Astrocyte of the spinal cord (primary cell): ENCODE data around the gene CCDC141.

ENCODE experiments used
- DNase-seq: peaks from one replicate; pipeline ENCODE4 v3.0.0; 2011; ENCODE audit warnings: low read depth, low spot score
- H3K4me3 ChIP-seq: 2 replicates; pipeline ENCODE4 v1.5.1; 2011; ENCODE audit warnings: low read depth, mild to moderate bottlenecking, low read length, moderate library complexity
- in situ Hi-C: cut with HindIII; loops from 2 replicates; pipeline ENCODE4 v1.10.0; 2017; ENCODE audit warnings: low sequenced_read_pairs
- TF ChIP-seq, protein P1 (sequence below): IDR thresholded peaks from 2 replicates; pipeline ENCODE4 v1.5.1; 2012; ENCODE audit warnings: low read depth, mild to moderate bottlenecking, low read length, inconsistent platforms

The CCDC141 gene

DNA sequence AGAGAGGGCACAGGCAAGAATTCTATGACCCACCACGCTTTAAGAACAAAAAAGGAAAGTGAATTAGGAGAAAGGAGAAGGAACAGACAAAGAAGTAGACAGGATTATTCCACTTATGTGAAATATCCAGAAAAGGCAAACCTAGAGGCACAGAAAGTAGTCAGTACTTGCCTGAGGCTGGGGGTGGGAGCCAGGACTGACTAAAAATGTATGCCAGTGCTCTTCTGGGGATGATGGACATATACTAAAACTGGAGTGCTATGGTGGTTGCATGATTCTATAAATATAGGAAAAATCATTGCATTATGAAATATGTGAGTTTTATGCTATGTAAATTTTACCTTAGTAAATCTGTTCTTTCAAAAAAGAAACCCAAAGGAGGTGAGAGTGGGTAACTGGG is 168.9 kb downstream of the CCDC141 start:
- TF ChIP-seq, protein P1, sequence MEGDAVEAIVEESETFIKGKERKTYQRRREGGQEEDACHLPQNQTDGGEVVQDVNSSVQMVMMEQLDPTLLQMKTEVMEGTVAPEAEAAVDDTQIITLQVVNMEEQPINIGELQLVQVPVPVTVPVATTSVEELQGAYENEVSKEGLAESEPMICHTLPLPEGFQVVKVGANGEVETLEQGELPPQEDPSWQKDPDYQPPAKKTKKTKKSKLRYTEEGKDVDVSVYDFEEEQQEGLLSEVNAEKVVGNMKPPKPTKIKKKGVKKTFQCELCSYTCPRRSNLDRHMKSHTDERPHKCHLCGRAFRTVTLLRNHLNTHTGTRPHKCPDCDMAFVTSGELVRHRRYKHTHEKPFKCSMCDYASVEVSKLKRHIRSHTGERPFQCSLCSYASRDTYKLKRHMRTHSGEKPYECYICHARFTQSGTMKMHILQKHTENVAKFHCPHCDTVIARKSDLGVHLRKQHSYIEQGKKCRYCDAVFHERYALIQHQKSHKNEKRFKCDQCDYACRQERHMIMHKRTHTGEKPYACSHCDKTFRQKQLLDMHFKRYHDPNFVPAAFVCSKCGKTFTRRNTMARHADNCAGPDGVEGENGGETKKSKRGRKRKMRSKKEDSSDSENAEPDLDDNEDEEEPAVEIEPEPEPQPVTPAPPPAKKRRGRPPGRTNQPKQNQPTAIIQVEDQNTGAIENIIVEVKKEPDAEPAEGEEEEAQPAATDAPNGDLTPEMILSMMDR: no peak
- H3K4me3 ChIP-seq: no peak overlapping the region
- no peak for DNase-seq
- in situ Hi-C loops: no loop called here

DNA sequence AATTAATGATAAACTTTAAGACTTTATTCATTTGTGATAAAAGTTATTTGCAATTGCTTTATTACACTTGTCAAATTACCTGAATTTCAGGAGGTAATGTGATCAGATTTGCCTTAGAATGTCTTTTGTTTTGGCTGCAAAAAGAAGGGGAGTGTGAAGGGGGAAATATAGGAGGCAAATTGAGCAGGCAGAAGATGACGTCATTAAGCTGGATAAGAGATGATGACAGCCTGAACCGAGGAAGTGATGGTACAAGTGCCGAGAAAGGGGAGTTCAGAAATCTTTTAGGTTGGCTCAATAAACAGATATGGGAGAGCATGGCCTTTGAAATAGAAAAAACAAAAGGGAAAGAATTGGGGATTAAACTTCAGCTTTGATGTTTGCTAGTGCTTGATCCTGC is 169.7 kb downstream of the CCDC141 start:
- no peak for DNase-seq
- TF ChIP-seq, protein P1: no peak
- in situ Hi-C loops: no loop called here
- no peak overlapping the region for H3K4me3 ChIP-seq

DNA sequence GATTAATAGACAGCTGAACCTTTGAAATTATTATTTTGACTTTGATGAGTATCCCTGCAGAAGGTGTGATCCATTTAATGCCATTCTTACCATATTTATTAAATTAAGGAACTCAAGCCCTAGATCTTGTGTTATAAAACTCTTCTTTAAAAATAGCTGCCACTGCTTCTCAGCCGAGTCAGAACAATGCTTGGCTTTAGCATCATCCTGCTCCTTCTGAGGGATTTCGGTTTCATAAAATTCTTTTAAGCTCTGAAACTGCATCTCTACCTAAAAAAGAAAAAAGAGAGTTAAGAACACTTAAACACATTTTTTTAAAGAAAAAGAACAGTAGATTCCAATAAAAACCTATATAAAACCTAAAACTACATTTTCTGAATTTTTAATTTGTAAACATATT is 172.1 kb downstream of the CCDC141 start:
- TF ChIP-seq, protein P1: no peak
- H3K4me3 ChIP-seq: no peak overlapping the region
- in situ Hi-C loops: no loop called here
- no peak for DNase-seq

DNA sequence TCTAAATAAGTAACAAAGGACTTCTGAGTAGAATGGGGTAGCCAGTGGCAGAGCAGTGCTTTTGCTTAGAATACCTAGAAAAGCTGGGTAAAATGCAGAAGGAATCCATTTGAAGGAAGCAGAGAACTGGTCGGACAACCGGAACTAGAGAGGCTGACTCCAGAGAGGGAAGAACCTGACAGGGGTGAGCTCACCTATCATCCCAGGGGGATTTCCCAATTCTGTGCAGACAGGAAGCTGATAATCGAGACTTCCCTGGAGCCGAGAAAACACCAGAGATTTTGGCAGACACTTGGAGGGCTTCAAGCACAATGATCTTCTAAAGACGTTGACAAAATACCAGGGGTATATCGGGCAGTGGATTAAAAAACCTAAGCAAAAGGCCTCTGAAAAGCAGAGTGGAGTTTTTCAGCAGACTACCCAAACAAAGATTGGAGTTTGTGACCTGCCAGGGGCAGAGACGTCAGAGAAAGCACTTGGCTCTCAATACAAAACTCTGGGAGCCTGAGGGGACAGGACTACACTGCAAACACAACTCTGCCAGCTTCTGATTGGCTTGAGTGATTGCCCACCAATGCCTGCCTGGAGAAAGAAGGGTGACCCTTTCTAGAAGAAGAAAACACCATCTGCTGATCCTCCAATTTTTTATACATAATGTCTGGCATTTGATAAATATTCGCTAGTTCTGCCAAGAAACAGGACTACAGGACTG is 175.3 kb downstream of the CCDC141 start:
- TF ChIP-seq, protein P1: no peak
- in situ Hi-C loops: no loop called here
- no peak overlapping the region for H3K4me3 ChIP-seq
- DNase-seq: no peak

DNA sequence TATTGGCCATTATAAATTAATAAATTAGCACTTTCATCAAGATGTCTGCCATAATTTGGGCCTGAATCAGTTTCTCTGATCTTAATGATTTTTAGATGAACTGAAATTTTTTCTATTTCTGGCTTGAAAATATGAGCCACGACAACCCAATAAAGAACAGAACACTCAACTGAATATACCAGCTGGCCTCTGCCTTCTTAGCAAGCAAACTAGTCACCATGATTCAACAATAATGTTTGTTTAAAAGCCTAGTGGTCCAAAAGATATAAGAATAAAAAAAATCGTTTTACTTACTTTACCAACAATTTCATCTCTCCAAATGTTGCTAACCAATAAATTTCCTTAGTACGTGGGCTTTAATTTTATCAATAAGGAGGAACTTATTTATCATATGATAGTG is 176.0 kb downstream of the CCDC141 start:
- TF ChIP-seq, protein P1: no peak
- in situ Hi-C loops: no loop called here
- H3K4me3 ChIP-seq: no peak overlapping the region
- DNase-seq: no peak

DNA sequence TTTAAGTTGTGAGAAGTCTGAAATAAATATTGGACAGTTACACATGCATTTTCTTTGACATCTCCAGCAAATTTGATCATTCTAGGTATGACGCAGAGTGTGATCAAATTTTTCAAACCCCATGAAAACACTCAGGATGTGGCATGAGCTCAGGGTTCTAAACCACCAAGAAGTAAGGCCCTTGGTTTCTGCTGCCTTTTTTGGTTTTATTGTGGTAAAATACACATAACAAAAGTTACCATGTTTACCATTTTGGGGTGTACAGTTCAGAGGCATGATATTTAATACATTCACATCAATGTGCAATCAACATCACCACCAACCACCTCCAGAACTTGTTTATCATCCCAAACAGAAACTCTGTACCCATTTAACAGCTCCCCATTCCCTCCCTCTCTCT is 178.4 kb downstream of the CCDC141 start:
- H3K4me3 ChIP-seq: no peak overlapping the region
- TF ChIP-seq, protein P1: no peak
- in situ Hi-C loops: no loop called here
- no peak for DNase-seq
